ENCODE results near the gene LDHAL6B.

Gene LDHAL6B

DNA sequence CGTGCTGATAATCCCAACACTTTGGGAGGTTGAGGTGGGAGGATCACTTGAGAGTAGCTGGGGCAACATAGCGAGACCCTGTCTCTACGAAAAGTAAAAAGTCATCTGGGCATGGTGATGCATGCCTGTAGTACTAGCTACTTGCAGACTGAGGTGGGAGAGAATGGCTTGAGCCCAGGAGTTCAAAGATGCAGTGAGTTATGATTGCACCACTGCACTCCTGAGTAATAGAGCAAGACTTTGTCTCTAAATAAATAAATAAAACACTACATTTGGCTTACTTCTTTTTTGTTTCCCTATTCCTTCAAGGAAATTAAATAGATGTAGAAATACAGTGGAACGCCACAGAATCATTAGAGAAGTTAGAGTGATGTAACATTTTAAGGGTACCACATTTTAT, 20.1 kb upstream of the LDHAL6B start:
- Histone ChIP-seq H2BK5ac (ENCODE audit: low read depth, low read length, poor library complexity) (no peak overlapping the region), H3K36me3 (ENCODE audit: control insufficient read depth in 1 of 2, insufficient read depth in 2 of 2, low read length in 2 of 2) (peaks cover 0 to 2% of the 10 kb centered on the region in 2 experiments), H3K18ac (ENCODE audit: low read length) (no peak overlapping the region), H4K8ac (ENCODE audit: low read depth, low read length) (no peak overlapping the region), H2BK120ac (ENCODE audit: insufficient read depth, low read length, poor library complexity) (no peak overlapping the region), H3K79me1 (ENCODE audit: low read length) (no peaks in the 10 kb centered on the region), H3K23ac (ENCODE audit: low read length) (no peak overlapping the region), H2AFZ (ENCODE audit: insufficient read depth, low read length, poor library complexity) (no peak overlapping the region), H2BK12ac (ENCODE audit: low read length) (no peak overlapping the region), H3K9ac (ENCODE audit: low read length) (no peak overlapping the region), H3K79me2 (ENCODE audit: control insufficient read depth, insufficient read depth, low read length, poor library complexity) (no peaks in the 10 kb centered on the region), H4K12ac (ENCODE audit: low read depth, low read length) (no peak overlapping the region), H4K91ac (ENCODE audit: low read depth, low read length) (no peak overlapping the region), H3K4me1 (ENCODE audit: control insufficient read depth in 1 of 2, insufficient read depth in 2 of 2, low read length in 2 of 2) (no peaks in the 10 kb centered on the region), H3K27ac (ENCODE audit: low read depth, low read length) (no peak overlapping the region), H3K9me3 (ENCODE audit: insufficient read depth, low read depth, low read length) (no peaks in the 10 kb centered on the region), H3K14ac (ENCODE audit: low read length) (no peak overlapping the region), H3K27me3 (ENCODE audit: insufficient read depth, low read length) (no peaks in the 10 kb centered on the region), H3K4me2 (ENCODE audit: low read length) (no peak overlapping the region), H3K4me3 (ENCODE audit: low read depth, low read length) (no peak overlapping the region), H3K4ac (ENCODE audit: low read depth, low read length) (no peak overlapping the region), H2AK5ac (ENCODE audit: low read length) (no peak overlapping the region)
- DNase-seq = no peak
- WGBS (ENCODE audit: extremely low coverage, insufficient coverage, insufficient read length) = no CpG with 5 or more reads among the region's 4 CpGs

DNA sequence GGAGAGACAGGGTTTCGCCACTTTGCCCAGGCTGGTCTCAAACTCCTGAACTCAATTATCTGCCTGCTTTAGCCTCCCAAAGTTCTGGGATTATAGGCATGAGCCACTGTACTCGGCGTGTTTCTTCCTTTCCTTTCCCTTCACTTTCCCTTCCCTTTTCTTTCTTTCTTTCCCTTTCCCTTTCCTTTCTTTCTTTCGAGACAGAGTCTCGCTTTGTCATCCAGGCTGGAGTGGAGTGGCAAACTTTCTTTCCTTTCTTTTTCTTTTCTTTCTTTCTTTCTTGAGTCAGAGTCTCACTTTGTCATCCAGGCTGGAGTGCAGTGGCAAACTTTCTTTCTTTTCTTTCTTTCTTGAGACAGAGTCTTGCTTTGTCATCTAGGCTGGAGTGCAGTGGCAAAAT, 17.4 kb upstream of the LDHAL6B start:
- no peak overlapping the region for H2AK5ac ChIP-seq (ENCODE audit: low read length)
- H3K9ac ChIP-seq (ENCODE audit: low read length) = no peak overlapping the region
- no peaks in the 10 kb centered on the region for H3K27me3 ChIP-seq (ENCODE audit: insufficient read depth, low read length)
- no peak overlapping the region for H2BK5ac ChIP-seq (ENCODE audit: low read depth, low read length, poor library complexity)
- no peak overlapping the region for H2BK12ac ChIP-seq (ENCODE audit: low read length)
- no peak overlapping the region for H2AFZ ChIP-seq (ENCODE audit: insufficient read depth, low read length, poor library complexity)
- no peaks in the 10 kb centered on the region for H3K4me1 ChIP-seq (ENCODE audit: control insufficient read depth in 1 of 2, insufficient read depth in 2 of 2, low read length in 2 of 2)
- H3K4ac ChIP-seq (ENCODE audit: low read depth, low read length) = no peak overlapping the region
- peaks cover 2 to 6% of the 10 kb centered on the region in 2 experiments for H3K36me3 ChIP-seq (ENCODE audit: control insufficient read depth in 1 of 2, insufficient read depth in 2 of 2, low read length in 2 of 2)
- no peaks in the 10 kb centered on the region for H3K9me3 ChIP-seq (ENCODE audit: insufficient read depth, low read depth, low read length)
- H4K91ac ChIP-seq (ENCODE audit: low read depth, low read length) = no peak overlapping the region
- H3K14ac ChIP-seq (ENCODE audit: low read length) = no peak overlapping the region
- no peak overlapping the region for H3K4me2 ChIP-seq (ENCODE audit: low read length)
- DNase-seq = no peak
- no peak overlapping the region for H3K23ac ChIP-seq (ENCODE audit: low read length)
- H4K8ac ChIP-seq (ENCODE audit: low read depth, low read length) = no peak overlapping the region
- H3K18ac ChIP-seq (ENCODE audit: low read length) = no peak overlapping the region
- H3K79me2 ChIP-seq (ENCODE audit: control insufficient read depth, insufficient read depth, low read length, poor library complexity) = no peaks in the 10 kb centered on the region
- no peak overlapping the region for H2BK120ac ChIP-seq (ENCODE audit: insufficient read depth, low read length, poor library complexity)
- H3K79me1 ChIP-seq (ENCODE audit: low read length) = no peaks in the 10 kb centered on the region
- no peak overlapping the region for H4K12ac ChIP-seq (ENCODE audit: low read depth, low read length)
- WGBS (ENCODE audit: extremely low coverage, insufficient coverage, insufficient read length) = no CpG with 5 or more reads among the region's 5 CpGs
- H3K27ac ChIP-seq (ENCODE audit: low read depth, low read length) = no peak overlapping the region
- no peak overlapping the region for H3K4me3 ChIP-seq (ENCODE audit: low read depth, low read length)

DNA sequence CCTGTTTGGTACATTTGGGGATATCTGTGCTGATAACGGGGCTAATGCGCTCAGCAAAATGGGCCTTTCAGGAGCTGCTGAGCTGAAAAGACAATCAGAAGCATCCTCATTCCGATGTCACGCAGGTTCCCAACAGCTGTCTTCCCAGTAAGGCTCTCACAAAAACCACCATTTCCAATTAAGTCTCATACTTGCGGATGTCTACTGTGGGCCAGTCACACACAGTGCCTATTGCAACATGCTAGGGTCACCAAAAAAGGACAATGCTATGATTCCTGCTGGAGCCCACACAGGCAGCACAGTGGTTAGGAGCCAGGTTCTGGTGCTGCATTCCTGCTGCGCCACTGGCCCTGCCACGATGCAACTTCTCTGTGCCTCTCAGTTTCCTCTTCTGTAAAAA, 16.4 kb upstream of the LDHAL6B start:
- WGBS (ENCODE audit: extremely low coverage, insufficient coverage, insufficient read length) = no CpG with 5 or more reads among the region's 7 CpGs
- H2AFZ ChIP-seq (ENCODE audit: insufficient read depth, low read length, poor library complexity) = no peak overlapping the region
- no peak overlapping the region for H3K4me2 ChIP-seq (ENCODE audit: low read length)
- no peak overlapping the region for H2BK12ac ChIP-seq (ENCODE audit: low read length)
- H3K4me1 ChIP-seq (ENCODE audit: control insufficient read depth in 1 of 2, insufficient read depth in 2 of 2, low read length in 2 of 2) = no peaks in the 10 kb centered on the region
- no peak overlapping the region for H3K14ac ChIP-seq (ENCODE audit: low read length)
- H3K4ac ChIP-seq (ENCODE audit: low read depth, low read length) = no peak overlapping the region
- no peak overlapping the region for H3K18ac ChIP-seq (ENCODE audit: low read length)
- no peak overlapping the region for H2AK5ac ChIP-seq (ENCODE audit: low read length)
- no peak overlapping the region for H3K23ac ChIP-seq (ENCODE audit: low read length)
- H3K27ac ChIP-seq (ENCODE audit: low read depth, low read length) = no peak overlapping the region
- H3K79me1 ChIP-seq (ENCODE audit: low read length) = no peaks in the 10 kb centered on the region
- no peak overlapping the region for H4K12ac ChIP-seq (ENCODE audit: low read depth, low read length)
- no peak overlapping the region for H4K91ac ChIP-seq (ENCODE audit: low read depth, low read length)
- DNase-seq = no peak
- H2BK5ac ChIP-seq (ENCODE audit: low read depth, low read length, poor library complexity) = no peak overlapping the region
- no peaks in the 10 kb centered on the region for H3K9me3 ChIP-seq (ENCODE audit: insufficient read depth, low read depth, low read length)
- peaks cover 4 to 15% of the 10 kb centered on the region in 2 experiments for H3K36me3 ChIP-seq (ENCODE audit: control insufficient read depth in 1 of 2, insufficient read depth in 2 of 2, low read length in 2 of 2)
- H3K4me3 ChIP-seq (ENCODE audit: low read depth, low read length) = no peak overlapping the region
- H3K79me2 ChIP-seq (ENCODE audit: control insufficient read depth, insufficient read depth, low read length, poor library complexity) = no peaks in the 10 kb centered on the region
- no peak overlapping the region for H3K9ac ChIP-seq (ENCODE audit: low read length)
- H2BK120ac ChIP-seq (ENCODE audit: insufficient read depth, low read length, poor library complexity) = no peak overlapping the region
- H4K8ac ChIP-seq (ENCODE audit: low read depth, low read length) = no peak overlapping the region
- H3K27me3 ChIP-seq (ENCODE audit: insufficient read depth, low read length) = no peaks in the 10 kb centered on the region

DNA sequence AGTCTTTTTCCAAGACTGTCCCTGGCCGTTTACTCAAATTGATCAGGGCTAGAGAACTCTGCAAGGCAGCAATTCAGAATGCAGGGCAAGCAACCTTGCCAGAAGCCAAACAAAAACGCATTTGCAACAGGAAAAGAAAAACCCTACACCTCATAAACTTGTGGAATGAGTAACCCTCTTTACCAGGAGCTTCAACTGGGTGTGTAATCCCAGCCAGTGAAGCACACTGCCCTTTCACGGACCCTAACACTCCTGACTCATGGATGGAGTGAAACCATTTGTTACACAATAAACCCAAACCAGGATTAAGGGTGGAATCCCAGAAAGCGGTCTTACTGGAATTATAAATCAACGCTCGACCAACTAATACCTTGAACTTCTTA, 14.8 kb upstream of the LDHAL6B start:
- H3K14ac ChIP-seq (ENCODE audit: low read length) = no peak overlapping the region
- H2BK12ac ChIP-seq (ENCODE audit: low read length) = no peak overlapping the region
- H3K36me3 ChIP-seq (ENCODE audit: control insufficient read depth in 1 of 2, insufficient read depth in 2 of 2, low read length in 2 of 2) = peaks cover 5 to 16% of the 10 kb centered on the region in 2 experiments
- no peaks in the 10 kb centered on the region for H3K79me2 ChIP-seq (ENCODE audit: control insufficient read depth, insufficient read depth, low read length, poor library complexity)
- no peak overlapping the region for H3K4me3 ChIP-seq (ENCODE audit: low read depth, low read length)
- H3K23ac ChIP-seq (ENCODE audit: low read length) = no peak overlapping the region
- H3K4me1 ChIP-seq (ENCODE audit: control insufficient read depth in 1 of 2, insufficient read depth in 2 of 2, low read length in 2 of 2) = no peaks in the 10 kb centered on the region
- no peak overlapping the region for H3K4ac ChIP-seq (ENCODE audit: low read depth, low read length)
- no CpG with 5 or more reads among the region's 6 CpGs for WGBS (ENCODE audit: extremely low coverage, insufficient coverage, insufficient read length)
- H2AFZ ChIP-seq (ENCODE audit: insufficient read depth, low read length, poor library complexity) = no peak overlapping the region
- no peak overlapping the region for H3K27ac ChIP-seq (ENCODE audit: low read depth, low read length)
- H3K4me2 ChIP-seq (ENCODE audit: low read length) = no peak overlapping the region
- H3K27me3 ChIP-seq (ENCODE audit: insufficient read depth, low read length) = no peaks in the 10 kb centered on the region
- no peak overlapping the region for H4K91ac ChIP-seq (ENCODE audit: low read depth, low read length)
- H3K9me3 ChIP-seq (ENCODE audit: insufficient read depth, low read depth, low read length) = no peaks in the 10 kb centered on the region
- no peak overlapping the region for H4K12ac ChIP-seq (ENCODE audit: low read depth, low read length)
- no peak overlapping the region for H4K8ac ChIP-seq (ENCODE audit: low read depth, low read length)
- H2AK5ac ChIP-seq (ENCODE audit: low read length) = no peak overlapping the region
- H2BK5ac ChIP-seq (ENCODE audit: low read depth, low read length, poor library complexity) = no peak overlapping the region
- H3K79me1 ChIP-seq (ENCODE audit: low read length) = no peaks in the 10 kb centered on the region
- no peak for DNase-seq
- H2BK120ac ChIP-seq (ENCODE audit: insufficient read depth, low read length, poor library complexity) = no peak overlapping the region
- no peak overlapping the region for H3K9ac ChIP-seq (ENCODE audit: low read length)
- H3K18ac ChIP-seq (ENCODE audit: low read length) = no peak overlapping the region
